HepG2 (cell line): Measurements from ENCODE around the gene TYW1. TPM values are rescaled to one million over a fixed set of nuclear protein-coding genes. Genes with fewer than 3 reads are reported as not detected.
"Not testable (repeated sequence)": the region's sequence is repeated elsewhere in the genome, so short reads cannot be mapped to it uniquely, and the experiment has no call there.

ENCODE experiments used
- ASH2L ChIP-seq: fragments of 300-600, 200-600 bp; sonication (generic); IDR thresholded peaks from 2 replicates; pipeline ENCODE4 v1.7.0; 2017; ENCODE audit warnings: low read depth, mild to moderate bottlenecking, moderate library complexity, mixed read lengths, low read length; ENCODE audit not compliant: insufficient read length
- ATF4 ChIP-seq, 2 experiments: fragments of 450-650 bp in 1 of 2; sonication (generic) in 1 of 2; formaldehyde crosslinking; IDR thresholded peaks; 2 replicates each; pipeline versions ENCODE4 v1.5.0 to v1.8.0; 2020 to 2022; ENCODE audit warnings: mild to moderate bottlenecking in 1 of 2, missing genetic modification reagents in 1 of 2
- ATF7 ChIP-seq, 2 experiments: fragments of 450-650 bp in 1 of 2; sonication (generic) in 1 of 2; formaldehyde crosslinking in 1 of 2; IDR thresholded peaks; 2 replicates each; pipeline versions ENCODE4 v1.4.0 to v1.6.1; 2016 to 2020; ENCODE audit warnings: antibody characterized with exemption in 1 of 2, mild to moderate bottlenecking in 1 of 2, missing genetic modification reagents in 1 of 2
- CREB1 ChIP-seq, 2 experiments: fragments of 450-650 bp in 1 of 2; IDR thresholded peaks; 2 replicates each; pipeline ENCODE4 v1.6.1; 2016 to 2017; ENCODE audit warnings: control low read depth in 1 of 2, mild to moderate bottlenecking in 1 of 2, missing compliant biosample characterization in 1 of 2, missing genetic modification characterization in 1 of 2
- GZF1 ChIP-seq: sonication (generic); formaldehyde crosslinking; IDR thresholded peaks from 2 replicates; pipeline ENCODE4 v1.5.1; 2020; ENCODE audit warnings: mild to moderate bottlenecking, missing genetic modification reagents
- HES4 ChIP-seq: sonication (generic); formaldehyde crosslinking; IDR thresholded peaks from 2 replicates; pipeline ENCODE4 v1.9.0; 2021; ENCODE audit warnings: mild to moderate bottlenecking, missing genetic modification reagents, borderline replicate concordance
- NONO ChIP-seq, 2 experiments: fragments of 450-650 bp in 1 of 2; sonication (generic) in 1 of 2; formaldehyde crosslinking in 1 of 2; IDR thresholded peaks in 1 of 2; conservative IDR thresholded peaks in 1 of 2; 2 replicates each; pipeline versions ENCODE4 v1.6.1 to v1.8.0; 2017 to 2022; ENCODE audit warnings: mild to moderate bottlenecking in 1 of 2, missing genetic modification reagents in 1 of 2, moderate library complexity in 1 of 2
- SAP130 ChIP-seq: IDR thresholded peaks from 2 replicates; pipeline ENCODE4 v1.6.1; 2016; ENCODE audit warnings: low read depth
- STAG1 ChIP-seq: sonication (generic); formaldehyde crosslinking; IDR thresholded peaks from 2 replicates; pipeline ENCODE4 v1.4.0; 2020; ENCODE audit warnings: missing genetic modification reagents
- TEAD3 ChIP-seq: optimal IDR thresholded peaks from 2 replicates; pipeline ENCODE3; 2016; ENCODE audit warnings: borderline replicate concordance
- ZBTB21 ChIP-seq: sonication (generic); formaldehyde crosslinking; IDR thresholded peaks from 2 replicates; pipeline ENCODE4 v1.4.0; 2020; ENCODE audit warnings: missing genetic modification reagents
- ZFP1 ChIP-seq: IDR thresholded peaks from 2 replicates; pipeline ENCODE4 v1.6.1; 2016
- polyA plus RNA-seq, 8 experiments: library from polyadenylated mRNA; depleted of rRNA in 3 of 8; stranded (reverse) in 7 of 8; unstranded in 1 of 8; fragments of >200 nt; fragmentation: Illumina TruSeq in 4 of 8; extraction: Trizol in 4 of 8; gene quantifications; 2 replicates each; pipeline versions ENCODE4 v1.2.1 to v1.2.3, GENCODE V29; 2011 to 2016; ENCODE audit warnings: low read depth in 4 of 8, missing spikeins in 1 of 8, mixed read lengths in 1 of 8; ENCODE audit not compliant: insufficient read depth in 1 of 8
- total RNA-seq, 5 experiments: library from RNA; depleted of rRNA; stranded (reverse); fragments of >200 nt; fragmentation: Illumina TruSeq; extraction: Trizol; gene quantifications; 2 replicates each; pipeline ENCODE4 v1.2.3, GENCODE V29; 2016; ENCODE audit warnings: low read depth in 1 of 5
- TF ChIP-seq, protein P1 (sequence below): sonication (generic); IDR thresholded peaks from 2 replicates; pipeline ENCODE4 v1.6.1; 2016; ENCODE audit warnings: low read depth, borderline replicate concordance
- TF ChIP-seq, protein P2 (sequence below): sonication (generic); formaldehyde crosslinking; IDR thresholded peaks from 2 replicates; pipeline ENCODE4 v1.5.0; 2020; ENCODE audit warnings: mild to moderate bottlenecking, missing genetic modification reagents, moderate library complexity

The TYW1 gene
- total and polyA plus RNA-seq, 2 of the 13 experiments (the other 11 are each of a cell fraction or from before 2014, with no cell fraction given), result 8.6 to 17.6 TPM

DNA sequence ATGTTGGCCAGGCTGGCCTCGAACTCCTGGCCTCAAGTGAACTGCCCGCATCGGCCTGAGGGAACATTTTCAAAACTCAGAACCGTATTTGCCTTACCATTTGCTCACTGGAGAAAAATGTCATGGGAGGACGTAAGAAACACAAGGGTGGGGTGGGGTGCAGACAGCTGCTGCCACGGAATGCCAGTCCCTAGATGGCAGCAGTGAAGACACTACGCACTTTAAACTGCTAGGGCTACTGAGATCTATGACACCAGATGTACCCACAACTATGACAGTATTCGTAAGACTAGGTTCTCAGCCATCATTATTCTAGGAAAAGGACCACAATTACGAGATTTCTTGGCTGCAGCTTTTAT is 2.0 kb upstream of the TYW1 start (continued):
- TF ChIP-seq GZF1, result peak; percentile 98
- TF ChIP-seq, protein P1, sequence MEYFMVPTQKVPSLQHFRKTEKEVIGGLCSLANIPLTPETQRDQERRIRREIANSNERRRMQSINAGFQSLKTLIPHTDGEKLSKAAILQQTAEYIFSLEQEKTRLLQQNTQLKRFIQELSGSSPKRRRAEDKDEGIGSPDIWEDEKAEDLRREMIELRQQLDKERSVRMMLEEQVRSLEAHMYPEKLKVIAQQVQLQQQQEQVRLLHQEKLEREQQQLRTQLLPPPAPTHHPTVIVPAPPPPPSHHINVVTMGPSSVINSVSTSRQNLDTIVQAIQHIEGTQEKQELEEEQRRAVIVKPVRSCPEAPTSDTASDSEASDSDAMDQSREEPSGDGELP, result peak; percentile 79; the same call in 1 of the 2 replicates
- not testable (repeated sequence) for TF ChIP-seq NONO (IDR thresholded peaks at IDR 0.05); ATF7 (CRISPR knock-in tag; IDR thresholded peaks at IDR 0.05); CREB1 (CRISPR knock-in tag; IDR thresholded peaks at IDR 0.05)
- TF ChIP-seq NONO (CRISPR knock-in tag; conservative IDR thresholded peaks at IDR 0.05), result peak; percentile 46; the same call in 1 of the 2 replicates
- TF ChIP-seq, protein P2, sequence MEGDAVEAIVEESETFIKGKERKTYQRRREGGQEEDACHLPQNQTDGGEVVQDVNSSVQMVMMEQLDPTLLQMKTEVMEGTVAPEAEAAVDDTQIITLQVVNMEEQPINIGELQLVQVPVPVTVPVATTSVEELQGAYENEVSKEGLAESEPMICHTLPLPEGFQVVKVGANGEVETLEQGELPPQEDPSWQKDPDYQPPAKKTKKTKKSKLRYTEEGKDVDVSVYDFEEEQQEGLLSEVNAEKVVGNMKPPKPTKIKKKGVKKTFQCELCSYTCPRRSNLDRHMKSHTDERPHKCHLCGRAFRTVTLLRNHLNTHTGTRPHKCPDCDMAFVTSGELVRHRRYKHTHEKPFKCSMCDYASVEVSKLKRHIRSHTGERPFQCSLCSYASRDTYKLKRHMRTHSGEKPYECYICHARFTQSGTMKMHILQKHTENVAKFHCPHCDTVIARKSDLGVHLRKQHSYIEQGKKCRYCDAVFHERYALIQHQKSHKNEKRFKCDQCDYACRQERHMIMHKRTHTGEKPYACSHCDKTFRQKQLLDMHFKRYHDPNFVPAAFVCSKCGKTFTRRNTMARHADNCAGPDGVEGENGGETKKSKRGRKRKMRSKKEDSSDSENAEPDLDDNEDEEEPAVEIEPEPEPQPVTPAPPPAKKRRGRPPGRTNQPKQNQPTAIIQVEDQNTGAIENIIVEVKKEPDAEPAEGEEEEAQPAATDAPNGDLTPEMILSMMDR (CRISPR knock-in tag), result peak; percentile 71
- peak; percentile 97 for TF ChIP-seq TEAD3 (CRISPR knock-in tag)
- 0 out of 2 replicates have a peak, but pooled peaks have one; percentile 15 for TF ChIP-seq ATF7 (IDR thresholded peaks at IDR 0.05)
- TF ChIP-seq HES4 (CRISPR knock-in tag), result 0 out of 2 replicates have a peak, but pooled peaks have one; percentile 0
- TF ChIP-seq SAP130, result peak; percentile 52; the same call in 1 of the 2 replicates
- TF ChIP-seq ZFP1, result 0 out of 2 replicates have a peak, but pooled peaks have one; percentile 42
- TF ChIP-seq STAG1, result 0 out of 2 replicates have a peak, but pooled peaks have one; percentile 11
- 0 out of 4 replicates have a peak, but pooled peaks of 1 of the 2 experiments have one; percentile 17 for TF ChIP-seq ATF4 (CRISPR knock-in tag; IDR thresholded peaks at IDR 0.05)
- peak; percentile 81 for TF ChIP-seq CREB1 (IDR thresholded peaks at IDR 0.05)
- TF ChIP-seq ZBTB21 (CRISPR knock-in tag), result peak; percentile 88
- TF ChIP-seq ASH2L, result peak; percentile 18
